GM12864 (cell line): ENCODE data around the gene SLC36A3.

Experiments used
- DNase-seq: peaks from one replicate; pipeline ENCODE4 v3.0.0-alpha.2; 2011; ENCODE audit warnings: low read depth
- H3K4me3 ChIP-seq: 2 replicates; pipeline ENCODE4 v1.5.1; 2011; ENCODE audit warnings: mild to moderate bottlenecking, low read depth, low read length, control low read depth
- CTCF ChIP-seq: IDR thresholded peaks from 2 replicates; pipeline ENCODE4 v1.5.1; 2011; ENCODE audit warnings: low read depth, mild to moderate bottlenecking, moderate library complexity, low read length, control low read depth, inconsistent platforms; ENCODE audit errors: missing control alignments

SLC36A3 gene

GRCh38 chr5:151303666-151304065 lies at the start of gene SLC36A3:
Gene SLC36A3, minus strand, starts transcription at chr5:151303766. Its CDS starts 412 bp downstream, at chr5:151303354.
- no peak within 1 kb of the TSS for H3K4me3 ChIP-seq
- no peak for DNase-seq
- TF ChIP-seq CTCF = no peak

- TF ChIP-seq CTCF = no peak
- DNase-seq = no peak
- H3K4me3 ChIP-seq = no peak overlapping the region
Observed at GRCh38 chr5:151351671-151352070, 48.1 kb upstream of the SLC36A3 start.

GRCh38 chr5:151348789-151349188 lies 45.2 kb upstream of the SLC36A3 start:
- no peak for TF ChIP-seq CTCF
- no peak overlapping the region for H3K4me3 ChIP-seq
- DNase-seq = no peak

- H3K4me3 ChIP-seq = no peak within 1 kb of the TSS
- DNase-seq = no peak
- TF ChIP-seq CTCF = no peak
Observed at GRCh38 chr5:151347369-151347768, 43.8 kb upstream of the SLC36A3 start, which contains the start of gene SLC36A2. Gene SLC36A2, minus strand, starts transcription at chr5:151347559. Its CDS starts 99 bp downstream, at chr5:151347460.

GRCh38 chr5:151345808-151346478 lies 42.4 kb upstream of the SLC36A3 start:
- no peak for TF ChIP-seq CTCF
- DNase-seq = no peak
- no peak overlapping the region for H3K4me3 ChIP-seq

- DNase-seq = no peak
- TF ChIP-seq CTCF = no peak
- H3K4me3 ChIP-seq = no peak overlapping the region
Observed at GRCh38 chr5:151345187-151345807, 41.7 kb upstream of the SLC36A3 start.
